Neuron (in vitro differentiated cells): ENCODE results near the gene IFNGR2.
"Not testable (repeated sequence)": the region's sequence is repeated elsewhere in the genome, so short reads cannot be mapped to it uniquely, and the experiment has no call there.

Experiments
- H2AFZ ChIP-seq: one replicate; pipeline ENCODE4 v1.6.1; 2013; ENCODE audit warnings: low read depth, mild to moderate bottlenecking, inconsistent platforms, low read length, moderate library complexity
- H3K27me3 ChIP-seq: one replicate; pipeline ENCODE4 v1.6.1; 2013; ENCODE audit warnings: low read length; ENCODE audit not compliant: insufficient read depth
- H3K36me3 ChIP-seq: one replicate; pipeline ENCODE4 v1.6.1; 2013; ENCODE audit warnings: low read length; ENCODE audit not compliant: insufficient read depth
- H3K4me1 ChIP-seq: one replicate; pipeline ENCODE4 v1.6.1; 2013; ENCODE audit warnings: low read length; ENCODE audit not compliant: insufficient read depth
- H3K4me3 ChIP-seq: 2 replicates; pipeline ENCODE4 v1.5.1; 2013; ENCODE audit warnings: mild to moderate bottlenecking, low read length, moderate library complexity
- H3K9me3 ChIP-seq: one replicate; pipeline ENCODE4 v1.6.1; 2013; ENCODE audit warnings: low read length

IFNGR2 gene

GRCh38 chr21:33397717-33398116 lies 5.5 kb upstream of the IFNGR2 start:
- Histone ChIP-seq H3K36me3 (no peaks in the 10 kb centered on the region), H3K27me3 (no peaks in the 10 kb centered on the region), H3K9me3 (no peaks in the 10 kb centered on the region), H3K4me1 (peaks cover 7% of the 10 kb centered on the region), H3K4me3 (no peak overlapping the region), H2AFZ (no peak overlapping the region)

- Histone ChIP-seq H2AFZ (no peak overlapping the region), H3K27me3 (no peaks in the 10 kb centered on the region), H3K9me3 (no peaks in the 10 kb centered on the region), H3K4me3 (no peak overlapping the region), H3K36me3 (no peaks in the 10 kb centered on the region), H3K4me1 (peaks cover 7% of the 10 kb centered on the region)
Measured at GRCh38 chr21:33398361-33398760, 4.9 kb upstream of the IFNGR2 start.

GRCh38 chr21:33401630-33401992 lies 1.6 kb upstream of the IFNGR2 start:
- H3K4me3 ChIP-seq: no peak overlapping the region
- no peak overlapping the region for H2AFZ ChIP-seq
- H3K4me1 ChIP-seq: peaks cover 1% of the 10 kb centered on the region
- H3K9me3 ChIP-seq: no peaks in the 10 kb centered on the region
- no peaks in the 10 kb centered on the region for H3K27me3 ChIP-seq
- no peaks in the 10 kb centered on the region for H3K36me3 ChIP-seq

- no peaks in the 10 kb centered on the region for H3K36me3 ChIP-seq
- no peaks in the 10 kb centered on the region for H3K27me3 ChIP-seq
- peak overlapping the region; percentile 57 for H3K4me3 ChIP-seq
- peaks cover 1% of the 10 kb centered on the region for H3K4me1 ChIP-seq
- H2AFZ ChIP-seq: no peak overlapping the region
- no peaks in the 10 kb centered on the region for H3K9me3 ChIP-seq
Measured at GRCh38 chr21:33402001-33402979, 923 bp upstream of the IFNGR2 start.

GRCh38 chr21:33403786-33404585 lies 773 bp downstream of the IFNGR2 start:
- peak overlapping the region; percentile 57 for H3K4me3 ChIP-seq
- H3K4me1 ChIP-seq: peaks cover 1% of the 10 kb centered on the region
- H3K27me3 ChIP-seq: no peaks in the 10 kb centered on the region
- no peaks in the 10 kb centered on the region for H3K9me3 ChIP-seq
- H3K36me3 ChIP-seq: no peaks in the 10 kb centered on the region
- peak overlapping the region; percentile 98 for H2AFZ ChIP-seq

- peaks cover 1% of the 10 kb centered on the region for H3K4me1 ChIP-seq
- H3K4me3 ChIP-seq: no peak overlapping the region
- H2AFZ ChIP-seq: no peak overlapping the region
- H3K9me3 ChIP-seq: no peaks in the 10 kb centered on the region
- H3K36me3 ChIP-seq: peaks cover 7% of the 10 kb centered on the region
- H3K27me3 ChIP-seq: no peaks in the 10 kb centered on the region
Measured at GRCh38 chr21:33406493-33406892, 3.3 kb downstream of the IFNGR2 start.

GRCh38 chr21:33411949-33412430 lies 8.8 kb downstream of the IFNGR2 start:
- H3K4me1 ChIP-seq: no peaks in the 10 kb centered on the region
- peaks cover 18% of the 10 kb centered on the region for H3K36me3 ChIP-seq
- no peak overlapping the region for H2AFZ ChIP-seq
- H3K9me3 ChIP-seq: peaks cover 4% of the 10 kb centered on the region
- no peak overlapping the region for H3K4me3 ChIP-seq
- H3K27me3 ChIP-seq: no peaks in the 10 kb centered on the region

GRCh38 chr21:33412439-33412831 lies 9.2 kb downstream of the IFNGR2 start:
- not testable (repeated sequence) for H3K4me3 ChIP-seq, H3K4me1 ChIP-seq, H3K9me3 ChIP-seq, H2AFZ ChIP-seq, H3K27me3 ChIP-seq
- peaks cover 20% of the 10 kb centered on the region for H3K36me3 ChIP-seq

GRCh38 chr21:33412832-33413519 lies 9.8 kb downstream of the IFNGR2 start:
- Histone ChIP-seq H3K4me1 (no peaks in the 10 kb centered on the region), H3K9me3 (peaks cover 4% of the 10 kb centered on the region), H2AFZ (no peak overlapping the region), H3K4me3 (no peak overlapping the region), H3K36me3 (peaks cover 23% of the 10 kb centered on the region), H3K27me3 (no peaks in the 10 kb centered on the region)

- Histone ChIP-seq H3K36me3 (peaks cover 23% of the 10 kb centered on the region), H2AFZ (no peak overlapping the region), H3K4me3 (no peak overlapping the region), H3K4me1 (no peaks in the 10 kb centered on the region), H3K9me3 (peaks cover 4% of the 10 kb centered on the region), H3K27me3 (no peaks in the 10 kb centered on the region)
Measured at GRCh38 chr21:33414068-33414467, 10.9 kb downstream of the IFNGR2 start.

- H3K27me3 ChIP-seq: no peaks in the 10 kb centered on the region
- peaks cover 4% of the 10 kb centered on the region for H3K9me3 ChIP-seq
- H2AFZ ChIP-seq: no peak overlapping the region
- no peaks in the 10 kb centered on the region for H3K4me1 ChIP-seq
- peaks cover 28% of the 10 kb centered on the region for H3K36me3 ChIP-seq
- no peak overlapping the region for H3K4me3 ChIP-seq
Measured at GRCh38 chr21:33414926-33415325, 11.7 kb downstream of the IFNGR2 start.

GRCh38 chr21:33418691-33419090 lies 15.5 kb downstream of the IFNGR2 start:
- peaks cover 32% of the 10 kb centered on the region for H3K36me3 ChIP-seq
- H3K9me3 ChIP-seq: peaks cover 4% of the 10 kb centered on the region
- no peak overlapping the region for H3K4me3 ChIP-seq
- no peaks in the 10 kb centered on the region for H3K4me1 ChIP-seq
- no peak overlapping the region for H2AFZ ChIP-seq
- H3K27me3 ChIP-seq: no peaks in the 10 kb centered on the region
